WERI-Rb-1 (cell line): ENCODE measurements around the gene BLOC1S3.

Experiments
- DNase-seq: peaks from one replicate; pipeline ENCODE4 v3.0.0-alpha.2; 2020
- H3K27ac ChIP-seq: fragments of 250-450 bp; sonication (Bioruptor Pico); 2 replicates; pipeline ENCODE4 v1.5.1; 2020; ENCODE audit warnings: mild to moderate bottlenecking, moderate library complexity
- H3K27me3 ChIP-seq: fragments of 250-450 bp; sonication (Bioruptor Pico); 2 replicates; pipeline ENCODE4 v1.5.1; 2021; ENCODE audit warnings: mild to moderate bottlenecking, low read depth, moderate library complexity; ENCODE audit not compliant: insufficient read depth, severe bottlenecking
- H3K36me3 ChIP-seq: fragments of 250-450 bp; sonication (Bioruptor Pico); 2 replicates; pipeline ENCODE4 v1.5.1; 2020; ENCODE audit warnings: mild to moderate bottlenecking, moderate library complexity
- H3K4me3 ChIP-seq: 2 replicates; pipeline ENCODE4 v1.5.1; 2011; ENCODE audit warnings: low read depth, mild to moderate bottlenecking, control low read depth, low read length
- H3K9me3 ChIP-seq: fragments of 250-450 bp; sonication (Bioruptor Pico); 2 replicates; pipeline ENCODE4 v1.5.1; 2021; ENCODE audit warnings: mild to moderate bottlenecking, moderate library complexity; ENCODE audit not compliant: severe bottlenecking
- CTCF ChIP-seq: IDR thresholded peaks from 2 replicates; pipeline ENCODE4 v1.5.1; 2011; ENCODE audit warnings: low read depth, mild to moderate bottlenecking, control low read depth, inconsistent platforms, low read length

The BLOC1S3 gene

GRCh38 chr19:45158503-45159209 is 19.9 kb upstream of the BLOC1S3 start:
- H3K9me3 ChIP-seq, result no peaks in the 10 kb centered on the region
- peak overlapping the region; percentile 49 for H3K27ac ChIP-seq
- H3K4me3 ChIP-seq, result no peak overlapping the region
- DNase-seq, result no peak
- no peaks in the 10 kb centered on the region for H3K27me3 ChIP-seq
- H3K36me3 ChIP-seq, result no peaks in the 10 kb centered on the region
- TF ChIP-seq CTCF, result no peak

GRCh38 chr19:45159210-45159970 is 19.2 kb upstream of the BLOC1S3 start:
- DNase-seq, result peak; percentile 6
- peak overlapping the region; percentile 26; the same call in 1 of the 2 replicates for H3K27ac ChIP-seq
- H3K27me3 ChIP-seq, result no peaks in the 10 kb centered on the region
- H3K9me3 ChIP-seq, result no peaks in the 10 kb centered on the region
- no peak for TF ChIP-seq CTCF
- no peaks in the 10 kb centered on the region for H3K36me3 ChIP-seq
- H3K4me3 ChIP-seq, result no peak overlapping the region

- peak; percentile 7 for DNase-seq
- Histone ChIP-seq H3K27me3 (no peaks in the 10 kb centered on the region), H3K4me3 (no peak overlapping the region), H3K36me3 (no peaks in the 10 kb centered on the region; the same call in 1 of the 2 replicates), H3K27ac (peak overlapping the region; percentile 26; the same call in 1 of the 2 replicates), H3K9me3 (no peaks in the 10 kb centered on the region)
- no peak for TF ChIP-seq CTCF
These were observed 18.6 kb upstream of the BLOC1S3 start for GRCh38 chr19:45159971-45160324.

- Histone ChIP-seq H3K27me3 (no peaks in the 10 kb centered on the region), H3K9me3 (no peaks in the 10 kb centered on the region), H3K36me3 (no peaks in the 10 kb centered on the region; the same call in 1 of the 2 replicates), H3K4me3 (no peak within 1 kb of the TSS), H3K27ac (peak within 1 kb of the TSS; percentile 41)
- no peak for TF ChIP-seq CTCF
- peak; percentile 76 for DNase-seq
These were observed 17.5 kb upstream of the BLOC1S3 start, which contains the start of gene NKPD1 for GRCh38 chr19:45160870-45161737. Gene NKPD1, minus strand, starts transcription at chr19:45160982. Its CDS starts 832 bp downstream, at chr19:45160150.

GRCh38 chr19:45161738-45162607 is 16.6 kb upstream of the BLOC1S3 start:
- H3K9me3 ChIP-seq, result no peaks in the 10 kb centered on the region
- DNase-seq, result peak; percentile 75
- no peaks in the 10 kb centered on the region for H3K27me3 ChIP-seq
- no peak overlapping the region for H3K4me3 ChIP-seq
- peak overlapping the region; percentile 41; the same call in 1 of the 2 replicates for H3K27ac ChIP-seq
- TF ChIP-seq CTCF, result peak; percentile 82
- no peaks in the 10 kb centered on the region; the same call in 1 of the 2 replicates for H3K36me3 ChIP-seq
